ENCODE measurements around the gene FLYWCH2. TPM values are rescaled to one million over a fixed set of nuclear protein-coding genes. Genes with fewer than 3 reads are reported as not detected.

FLYWCH2 gene
- total RNA-seq, 2 donors from 2014 or later = 78.8 to 150 TPM

GRCh38 chr16:2848933-2849725, 33.9 kb upstream of the FLYWCH2 start:
- no peak for DNase-seq (ENCODE audit: low spot score)
- no peak for TF ChIP-seq POLR2A (IDR thresholded peaks at IDR 0.05)
- TF ChIP-seq CTCF (IDR thresholded peaks at IDR 0.05) = no peak
- TF ChIP-seq POLR2AphosphoS5 (IDR thresholded peaks at IDR 0.05) = no peak
- no peak overlapping the region for H3K4me3 ChIP-seq
- intact Hi-C loops (cut with DNase I) = no loop called here
- H3K9me3 ChIP-seq = no peaks in the 10 kb centered on the region
- no peaks in the 10 kb centered on the region for H3K36me3 ChIP-seq
- 74% methylated on average over 16 of the region's 16 CpGs for WGBS
- H3K27ac ChIP-seq = no peak overlapping the region
- H3K27me3 ChIP-seq (replicated peaks; ENCODE audit: insufficient read depth) = no peaks in the 10 kb centered on the region
- H3K4me1 ChIP-seq (replicated peaks) = no peaks in the 10 kb centered on the region

DNA sequence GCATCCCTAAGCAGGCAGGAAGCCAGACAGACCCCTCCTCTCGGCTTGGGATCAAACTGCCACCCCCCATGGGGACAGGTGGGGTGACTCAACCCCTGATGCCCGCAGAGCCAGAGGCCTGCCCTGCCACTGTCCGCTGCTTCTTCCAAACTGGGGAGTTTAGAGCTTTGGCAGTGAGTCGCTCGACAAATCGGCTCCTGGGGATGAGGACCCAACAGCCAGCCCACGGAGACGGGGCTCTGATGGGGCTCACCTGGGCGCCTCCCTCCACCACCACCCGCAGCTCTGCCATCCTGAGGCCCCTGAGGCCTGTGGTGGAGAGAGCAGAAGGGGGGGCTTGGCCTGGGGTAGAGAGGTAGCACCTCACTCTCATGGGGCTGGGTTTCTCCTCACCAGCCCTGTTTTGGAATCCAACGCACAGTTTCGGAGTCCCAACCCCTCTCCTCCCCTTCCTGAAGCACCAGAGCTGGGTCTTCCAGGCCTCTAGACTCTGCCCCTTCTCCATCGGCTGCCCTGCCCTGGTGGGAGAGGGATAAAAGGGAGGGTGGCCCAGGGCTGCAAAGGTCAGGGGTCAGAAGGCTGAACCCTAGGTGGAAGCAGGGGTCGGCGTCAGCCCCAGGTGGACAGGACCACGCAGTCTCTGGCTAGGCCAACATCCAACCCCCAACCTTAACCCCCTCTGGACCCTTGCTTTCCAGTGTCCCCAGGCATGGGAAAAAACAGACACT, 30.8 kb upstream of the FLYWCH2 start:
- Histone ChIP-seq H3K36me3 (no peaks in the 10 kb centered on the region), H3K9me3 (no peaks in the 10 kb centered on the region), H3K4me3 (no peak overlapping the region), H3K4me1 (replicated peaks) (no peaks in the 10 kb centered on the region), H3K27ac (no peak overlapping the region), H3K27me3 (replicated peaks; ENCODE audit: insufficient read depth) (no peaks in the 10 kb centered on the region)
- DNase-seq (ENCODE audit: low spot score) = no peak
- TF ChIP-seq CTCF (IDR thresholded peaks at IDR 0.05) = no peak
- intact Hi-C loops (cut with DNase I) = no loop called here
- 92% methylated on average over 16 of the region's 16 CpGs for WGBS

DNA sequence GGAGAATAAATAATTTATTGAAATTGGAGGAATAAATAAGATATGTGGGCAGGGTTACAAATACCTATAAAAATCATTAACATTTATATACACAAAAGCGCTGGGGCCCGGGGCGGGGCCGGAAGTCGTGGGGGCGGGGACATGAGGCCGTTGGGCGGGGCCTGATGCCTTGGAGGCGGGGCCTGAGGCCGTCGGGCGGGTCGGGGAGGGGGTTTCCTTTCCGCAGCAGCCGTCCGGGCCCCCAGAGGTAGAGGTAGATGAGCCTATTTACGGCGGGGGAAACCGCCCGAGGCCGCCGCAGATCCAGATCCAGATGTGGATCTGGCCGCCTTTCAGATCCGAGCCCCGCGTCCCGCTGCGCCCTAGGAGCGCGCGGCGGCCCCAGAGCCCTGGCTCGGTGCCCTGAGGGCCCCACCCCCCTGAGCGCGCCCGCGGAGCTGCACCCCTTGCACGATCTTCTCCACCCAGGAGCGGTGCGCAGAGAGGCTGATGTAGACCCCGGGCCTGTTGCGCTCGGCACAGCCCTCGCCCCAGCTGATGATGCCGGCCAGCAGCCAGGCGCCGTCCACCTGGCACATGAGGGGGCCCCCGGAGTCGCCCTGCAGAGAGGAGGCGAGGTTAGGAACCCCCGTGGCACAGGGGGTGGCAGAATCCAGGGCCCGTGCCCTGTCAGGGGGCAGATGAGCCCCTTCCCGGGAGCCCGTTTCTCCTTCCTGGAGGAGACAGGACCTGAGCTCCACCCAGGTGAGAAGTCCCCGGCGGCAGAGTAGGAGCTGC, 30.1 kb upstream of the FLYWCH2 start:
- no peaks in the 10 kb centered on the region for H3K27me3 ChIP-seq (replicated peaks; ENCODE audit: insufficient read depth)
- intact Hi-C loops (cut with DNase I) = no loop called here
- H3K4me3 ChIP-seq = no peak overlapping the region
- TF ChIP-seq POLR2AphosphoS5 (IDR thresholded peaks at IDR 0.05) (no peak), CTCF (IDR thresholded peaks at IDR 0.05) (no peak), POLR2A (IDR thresholded peaks at IDR 0.05) (no peak)
- H3K4me1 ChIP-seq (replicated peaks) = no peaks in the 10 kb centered on the region
- no peaks in the 10 kb centered on the region for H3K36me3 ChIP-seq
- no peaks in the 10 kb centered on the region for H3K9me3 ChIP-seq
- DNase-seq (ENCODE audit: low spot score) = no peak
- 59% methylated on average over 54 of the region's 56 CpGs for whole genome bisulfite sequencing
- no peak overlapping the region for H3K27ac ChIP-seq

DNA sequence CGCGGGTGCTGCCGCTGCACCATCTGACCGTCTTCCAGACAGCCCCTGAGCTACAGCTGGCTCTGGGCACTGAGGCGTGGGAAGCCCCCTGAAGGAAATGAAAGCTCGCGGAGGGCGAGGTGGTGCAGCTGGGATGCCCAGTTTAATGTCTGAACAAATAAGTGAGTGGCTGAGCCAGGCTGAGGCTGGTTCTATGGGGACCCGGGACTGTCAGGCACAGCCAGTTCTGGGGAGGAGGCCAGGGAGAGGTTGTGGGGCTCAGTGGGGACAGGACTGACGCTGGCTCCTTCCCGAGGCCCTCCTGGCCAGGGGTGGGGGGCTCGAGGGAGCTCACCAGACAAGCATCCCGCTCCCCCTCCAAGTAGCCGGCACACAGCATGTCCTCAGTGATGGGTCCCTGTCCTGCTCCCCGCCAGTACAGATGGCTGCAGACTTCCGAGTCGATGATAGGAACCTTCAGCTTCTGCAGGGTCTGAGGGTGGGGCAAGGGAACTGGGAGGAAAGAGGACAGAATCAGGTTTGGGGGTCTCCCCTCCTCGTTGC, 29.4 kb upstream of the FLYWCH2 start:
- intact Hi-C loops (cut with DNase I) = no loop called here
- WGBS = 83% methylated on average over 18 of the region's 18 CpGs
- Histone ChIP-seq H3K9me3 (no peaks in the 10 kb centered on the region), H3K4me1 (replicated peaks) (no peaks in the 10 kb centered on the region), H3K27me3 (replicated peaks; ENCODE audit: insufficient read depth) (no peaks in the 10 kb centered on the region), H3K4me3 (no peak overlapping the region), H3K27ac (no peak overlapping the region), H3K36me3 (no peaks in the 10 kb centered on the region)
- no peak for DNase-seq (ENCODE audit: low spot score)
- TF ChIP-seq CTCF (IDR thresholded peaks at IDR 0.05) (no peak), POLR2AphosphoS5 (IDR thresholded peaks at IDR 0.05) (no peak), POLR2A (IDR thresholded peaks at IDR 0.05) (no peak)

All from prostate gland (tissue), 2 donors.